Posterior vena cava (tissue), 2 donors: ENCODE measurements around the gene LRRN4. TPM values are rescaled to one million over a fixed set of nuclear protein-coding genes. Genes with fewer than 3 reads are reported as not detected.

Source experiments
- DNase-seq: peaks from one replicate; pipeline ENCODE4 v3.0.0-alpha.2; 2020; ENCODE audit warnings: low spot score
- intact Hi-C, 2 donors: fragments of 100-400 bp; cut with DNase I; formaldehyde crosslinking; loops; one replicate each; pipeline versions ENCODE4 v1.14.1 to v1.14.2; 2022 to 2023
- long read RNA-seq, 2 donors: library from polyadenylated mRNA; unstranded; transcript quantifications; one replicate each; pipeline ENCODE4 v2.0.0, GENCODE V29; 2020 to 2021
- total RNA-seq, 2 donors: library from RNA; stranded (reverse); fragmentation: NEBNext Ultra II Directional; extraction: Animal tissue kit (Norgen Biotek cat#: 25700); gene quantifications; one replicate each; pipeline ENCODE4 v1.2.1, GENCODE V29; 2021
- donor health status: DM: yes; HTN: yes; CAD: no.
- donor health status: DM: yes; HTN: yes; CAD: no.

Gene LRRN4
- under 1 TPM; 0.10 to 0.19 TPM for total RNA-seq
- long read RNA-seq, donor 1, result 0 reads
- long read RNA-seq, donor 2, result 0 reads

GRCh38 chr20:6053776-6054688 lies at the start of gene LRRN4:
Gene LRRN4, minus strand, starts transcription at chr20:6054060. Its CDS starts 1,261 bp downstream, at chr20:6052799.
- no peak for DNase-seq
- intact Hi-C loops, result no loop called here

- DNase-seq, result no peak
- intact Hi-C loops, result no loop called here
These were observed 49.4 kb upstream of the LRRN4 start for GRCh38 chr20:6103301-6103700.

DNA sequence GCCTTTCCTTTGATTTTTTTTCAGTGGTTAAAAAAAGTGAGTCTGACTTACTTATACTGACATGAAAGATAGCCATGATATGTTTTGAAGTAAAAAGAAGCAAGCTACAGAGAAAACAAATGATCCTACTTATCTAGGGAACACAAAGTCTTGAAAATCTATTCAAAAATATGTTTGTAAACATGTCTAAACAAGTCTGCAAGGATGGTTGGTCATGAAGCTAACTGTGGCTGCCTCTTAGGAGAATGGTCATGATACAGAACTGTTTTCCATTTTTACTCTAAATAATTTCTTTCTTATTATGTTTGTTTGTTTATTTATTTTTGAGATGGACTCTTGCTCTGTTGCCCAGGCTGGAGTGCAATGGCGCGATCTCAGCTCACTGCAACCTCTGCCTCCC lies 47.5 kb upstream of the LRRN4 start:
- no peak for DNase-seq
- intact Hi-C loops, result no loop called here

DNA sequence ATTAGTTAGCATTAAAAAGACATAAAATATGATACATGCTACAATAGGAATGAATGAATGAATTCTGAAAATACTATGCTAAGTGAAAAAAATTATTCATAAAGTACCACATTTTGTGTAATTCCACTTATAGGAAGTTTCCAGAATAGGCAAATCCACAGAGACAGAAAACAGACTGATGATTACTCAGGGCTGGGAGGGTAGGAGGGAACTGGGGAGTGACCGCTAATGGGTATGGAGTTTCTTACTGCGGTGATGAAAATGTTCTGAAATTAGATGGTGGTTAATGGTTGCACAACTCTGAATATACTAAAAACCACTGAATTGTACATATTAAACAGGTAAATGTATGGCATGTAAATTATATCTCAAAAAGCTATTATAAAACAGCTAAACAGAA lies 46.4 kb upstream of the LRRN4 start:
- intact Hi-C loops, result no loop called here
- DNase-seq, result no peak

GRCh38 chr20:6099819-6100218 lies 46.0 kb upstream of the LRRN4 start:
- intact Hi-C loops, result no loop called here
- DNase-seq, result no peak

GRCh38 chr20:6095409-6095808 lies 41.5 kb upstream of the LRRN4 start:
- DNase-seq, result no peak
- intact Hi-C loops, result no loop called here

- intact Hi-C loops, result no loop called here
- no peak for DNase-seq
These were observed 40.7 kb upstream of the LRRN4 start for GRCh38 chr20:6094565-6094964.

DNA sequence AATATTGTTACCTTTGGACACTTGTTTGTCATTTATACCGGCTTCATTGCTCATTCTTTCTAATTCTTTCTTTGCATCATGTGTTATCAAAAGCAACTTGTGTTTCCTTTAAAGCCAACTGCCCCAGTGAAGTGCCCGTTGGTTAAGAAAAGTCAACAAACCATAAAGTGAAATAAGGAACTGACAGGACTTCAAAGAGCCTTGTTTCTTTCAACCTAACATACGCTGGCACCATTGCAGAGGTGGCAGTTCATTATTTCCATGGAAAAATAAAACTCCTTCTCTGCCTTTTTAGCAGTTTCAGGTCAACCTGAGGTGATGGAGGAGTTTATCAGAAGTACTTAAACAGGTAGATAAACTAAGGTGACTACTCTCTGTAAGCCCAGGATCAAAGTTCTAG lies 40.2 kb upstream of the LRRN4 start:
- intact Hi-C loops, result no loop called here

DNA sequence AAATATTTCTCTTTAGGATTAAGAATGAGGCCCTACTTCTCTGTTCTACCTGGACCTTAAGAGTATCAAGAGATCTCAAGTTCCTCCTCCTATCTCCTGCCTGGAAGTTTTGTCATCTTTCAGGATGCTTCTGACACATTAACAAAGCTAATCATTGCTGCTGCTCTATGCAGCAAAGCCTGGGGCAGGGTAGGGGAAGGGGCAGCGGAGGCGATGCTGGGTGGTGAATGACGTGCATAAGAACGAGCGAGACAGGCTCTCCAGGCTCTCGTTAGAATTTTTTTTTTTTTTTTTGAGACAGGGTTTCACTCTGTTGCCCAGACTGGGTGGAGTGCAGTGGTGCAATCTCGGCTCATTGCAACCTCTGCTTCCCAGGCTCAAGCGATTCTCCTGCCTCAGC lies 37.8 kb upstream of the LRRN4 start:
- DNase-seq, result no peak
- intact Hi-C loops, result no loop called here

More for the DNA sequence above, 40.2 kb upstream of the LRRN4 start:
- DNase-seq, result no peak

GRCh38 chr20:6086868-6087267 lies 33.0 kb upstream of the LRRN4 start:
- intact Hi-C loops, result loop anchor here in 1 of 2 donors (10.0 kb wide), 1 partner anchor 132 kb away; the partner anchor contains the start of genes MCM8 and TRMT6
- DNase-seq, result no peak

- intact Hi-C loops, result loop anchor here (2.0 to 10.0 kb wide), 2 partner anchors 23 to 129 kb away; partner anchors contain the start of genes MCM8 (in 1 of the 2) and TRMT6 (in 1 of the 2)
These were observed 30.1 kb upstream of the LRRN4 start for GRCh38 chr20:6083926-6084325.

GRCh38 chr20:6081236-6081635 lies 27.4 kb upstream of the LRRN4 start:
- DNase-seq, result no peak
- intact Hi-C loops, result loop anchor here in 1 of 2 donors (10.0 kb wide), 1 partner anchor 126 kb away; the partner anchor contains the start of genes MCM8 and TRMT6

More at GRCh38 chr20:6083926-6084325, 30.1 kb upstream of the LRRN4 start:
- no peak for DNase-seq

DNA sequence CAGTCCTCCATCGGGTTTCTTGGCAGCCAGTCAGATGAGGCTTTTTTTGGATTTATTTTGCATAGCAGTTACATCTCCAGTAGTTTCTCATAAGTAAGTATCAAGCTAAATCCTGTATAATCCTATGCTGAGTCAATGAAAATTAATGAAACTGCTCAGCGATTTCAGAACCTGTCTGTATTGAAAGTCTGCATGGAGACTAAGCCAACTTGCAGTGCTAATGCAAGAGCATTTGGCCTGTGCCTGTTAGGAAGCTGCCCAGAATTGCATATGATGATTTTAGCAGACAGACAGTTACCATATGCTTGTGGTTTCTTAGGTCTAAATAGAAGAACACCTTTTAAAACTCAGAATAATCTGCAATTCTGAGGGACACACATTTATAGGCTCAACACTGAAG lies 25.2 kb upstream of the LRRN4 start:
- intact Hi-C loops, result loop anchor here in 1 of 2 donors (5.0 kb wide), 2 partner anchors 127 to 552 kb away; partner anchors contain the start of genes MCM8 and TRMT6
- no peak for DNase-seq

GRCh38 chr20:6075428-6076219 lies 21.8 kb upstream of the LRRN4 start:
- DNase-seq, result no peak
- intact Hi-C loops, result loop anchor here in 1 of 2 donors (5.0 kb wide), 2 partner anchors 123 to 548 kb away; partner anchors contain the start of genes MCM8 and TRMT6

GRCh38 chr20:6074784-6075183 lies 20.9 kb upstream of the LRRN4 start:
- intact Hi-C loops, result loop anchor here in 1 of 2 donors (5.0 kb wide), 2 partner anchors 122 to 547 kb away; partner anchors contain the start of genes MCM8 and TRMT6
- no peak for DNase-seq

DNA sequence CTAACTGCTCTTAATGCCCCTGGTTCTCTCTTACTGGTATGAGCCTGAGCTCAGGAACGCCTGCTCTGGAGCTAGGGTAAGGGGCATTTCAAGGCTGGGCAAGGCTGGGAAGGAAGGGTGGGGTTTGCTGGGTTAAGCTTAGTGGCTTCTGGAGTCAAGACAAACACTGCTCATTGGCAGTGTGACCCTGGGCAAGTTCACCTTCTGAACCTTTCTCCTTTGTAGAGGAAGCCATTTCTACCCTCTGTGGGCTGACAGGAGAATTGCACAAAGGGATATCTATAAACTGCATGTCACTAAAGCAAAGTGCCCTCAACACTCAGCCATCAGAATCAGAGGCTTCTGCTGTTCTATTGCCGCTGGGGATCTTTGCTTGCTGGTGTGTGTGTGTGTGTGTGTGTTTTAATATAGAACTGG lies 20.3 kb upstream of the LRRN4 start:
- intact Hi-C loops, result no loop called here
- DNase-seq, result no peak

GRCh38 chr20:6070829-6071695 lies 17.2 kb upstream of the LRRN4 start:
- DNase-seq, result no peak
- intact Hi-C loops, result no loop called here

DNA sequence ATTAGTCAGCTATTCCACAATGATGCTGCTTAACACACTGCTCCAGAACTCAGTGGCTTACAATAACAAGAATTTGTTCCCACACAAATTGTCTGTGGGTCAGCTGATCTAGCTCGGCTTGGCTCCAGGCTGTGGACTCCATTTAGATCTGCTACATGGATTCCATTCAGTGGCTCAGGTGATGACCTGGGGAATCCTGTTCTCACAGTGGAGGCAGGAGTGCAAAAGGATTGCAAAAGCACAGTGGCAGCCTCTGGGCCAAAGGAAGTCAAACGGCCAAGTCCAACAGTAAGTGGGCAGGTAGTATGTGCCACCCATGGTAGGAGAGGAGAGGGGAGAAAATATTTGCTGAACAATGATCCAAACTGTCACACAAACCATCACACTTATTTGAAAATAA lies 15.8 kb upstream of the LRRN4 start:
- intact Hi-C loops, result no loop called here

More for the DNA sequence above, 15.8 kb upstream of the LRRN4 start:
- no peak for DNase-seq
